ENCODE results near the gene GPC5.

GRCh38 chr13:92413452-92413851 is 1015.0 kb downstream of the GPC5 start:
- TF ChIP-seq EZH2 (IDR thresholded peaks at IDR 0.05; ENCODE audit: insufficient read depth, poor library complexity, severe bottlenecking) (no peak), EZH2phosphoT487 (IDR thresholded peaks at IDR 0.05; ENCODE audit: insufficient read depth, low read depth) (no peak)

Data from GM23248 (cell line).